ENCODE data around the gene HIC2.
"Not testable (repeated sequence)": the region's sequence is repeated elsewhere in the genome, so short reads cannot be mapped to it uniquely, and the experiment has no call there.

DNA sequence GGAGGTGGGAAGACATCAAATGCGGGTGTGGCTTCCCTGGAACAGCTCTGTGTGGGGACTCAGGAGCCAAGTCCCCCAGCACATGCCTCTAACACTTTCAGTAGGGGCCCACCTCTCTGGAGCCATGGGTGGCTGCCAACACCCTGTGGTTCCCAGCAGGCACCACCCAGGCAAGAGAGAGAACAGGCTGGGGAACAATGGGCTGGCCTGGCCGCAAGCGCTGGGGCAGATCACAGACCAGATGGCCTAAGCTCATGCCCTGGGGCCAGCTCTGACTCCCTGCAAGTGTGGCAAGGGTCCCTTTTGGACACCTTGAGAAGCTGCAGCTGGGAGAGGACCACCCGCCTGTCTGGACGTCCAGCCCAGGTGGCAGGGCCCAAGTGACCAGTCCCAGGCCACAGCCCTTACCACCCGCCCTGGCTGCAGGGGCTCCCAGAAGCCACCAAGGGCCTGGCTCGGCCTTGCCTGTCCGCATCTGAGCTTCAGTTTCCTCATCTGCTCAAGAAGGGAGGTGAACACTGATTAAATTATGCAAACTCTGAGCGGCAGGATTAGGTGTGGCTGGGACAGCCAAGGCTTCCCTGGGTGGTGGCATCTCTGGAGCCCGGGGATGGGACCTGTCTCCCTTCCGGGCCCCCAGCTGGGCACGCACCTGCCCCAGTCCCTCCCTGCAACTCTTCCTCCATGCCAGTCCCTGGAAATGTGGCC is 48.4 kb upstream of the HIC2 start:
- TF ChIP-seq EZH2phosphoT487 (IDR thresholded peaks at IDR 0.05; ENCODE audit: low read depth), result not testable (repeated sequence)
- TF ChIP-seq, protein P1, sequence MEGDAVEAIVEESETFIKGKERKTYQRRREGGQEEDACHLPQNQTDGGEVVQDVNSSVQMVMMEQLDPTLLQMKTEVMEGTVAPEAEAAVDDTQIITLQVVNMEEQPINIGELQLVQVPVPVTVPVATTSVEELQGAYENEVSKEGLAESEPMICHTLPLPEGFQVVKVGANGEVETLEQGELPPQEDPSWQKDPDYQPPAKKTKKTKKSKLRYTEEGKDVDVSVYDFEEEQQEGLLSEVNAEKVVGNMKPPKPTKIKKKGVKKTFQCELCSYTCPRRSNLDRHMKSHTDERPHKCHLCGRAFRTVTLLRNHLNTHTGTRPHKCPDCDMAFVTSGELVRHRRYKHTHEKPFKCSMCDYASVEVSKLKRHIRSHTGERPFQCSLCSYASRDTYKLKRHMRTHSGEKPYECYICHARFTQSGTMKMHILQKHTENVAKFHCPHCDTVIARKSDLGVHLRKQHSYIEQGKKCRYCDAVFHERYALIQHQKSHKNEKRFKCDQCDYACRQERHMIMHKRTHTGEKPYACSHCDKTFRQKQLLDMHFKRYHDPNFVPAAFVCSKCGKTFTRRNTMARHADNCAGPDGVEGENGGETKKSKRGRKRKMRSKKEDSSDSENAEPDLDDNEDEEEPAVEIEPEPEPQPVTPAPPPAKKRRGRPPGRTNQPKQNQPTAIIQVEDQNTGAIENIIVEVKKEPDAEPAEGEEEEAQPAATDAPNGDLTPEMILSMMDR (IDR thresholded peaks at IDR 0.05; ENCODE audit: low read depth, low read length), result not testable (repeated sequence)

Measured in OCI-LY3 (cell line).